Activated naive CD4-positive, alpha-beta T cell treated with anti-CD3 and anti-CD28 coated beads, Interleukin-2, amount 10 ng/mL, durations not matched to agents 7 days and 5 days (primary cell): ENCODE data around the gene ZNF148.

ENCODE experiments used
- CTCF ChIA-PET: fragments of 350-600 bp; sonication (Branson Sonifier 250); formaldehyde crosslinking; loops from one replicate; lab custom pipeline; 2021; ENCODE audit warnings: antibody characterized with exemption; lab: Charles Lee
- DNase-seq: peaks from one replicate; pipeline ENCODE4 v3.0.0-alpha.2; 2020
- H3K27ac Mint-ChIP-seq: one replicate; pipeline ENCODE4 v1.8.0; 2021; ENCODE audit warnings: mild to moderate bottlenecking, moderate library complexity, mixed read lengths
- H3K27me3 Mint-ChIP-seq: one replicate; pipeline ENCODE4 v1.8.0; 2021; ENCODE audit warnings: mild to moderate bottlenecking, mixed read lengths
- H3K36me3 Mint-ChIP-seq: one replicate; pipeline ENCODE4 v1.8.0; 2021; ENCODE audit warnings: mixed read lengths
- H3K4me1 Mint-ChIP-seq: one replicate; pipeline ENCODE4 v1.8.0; 2021; ENCODE audit warnings: mixed read lengths
- H3K4me3 Mint-ChIP-seq: one replicate; pipeline ENCODE4 v1.8.0; 2021; ENCODE audit warnings: mild to moderate bottlenecking, moderate library complexity, mixed read lengths
- H3K9me3 Mint-ChIP-seq: one replicate; pipeline ENCODE4 v1.8.0; 2021; ENCODE audit warnings: mixed read lengths

The ZNF148 gene

DNA sequence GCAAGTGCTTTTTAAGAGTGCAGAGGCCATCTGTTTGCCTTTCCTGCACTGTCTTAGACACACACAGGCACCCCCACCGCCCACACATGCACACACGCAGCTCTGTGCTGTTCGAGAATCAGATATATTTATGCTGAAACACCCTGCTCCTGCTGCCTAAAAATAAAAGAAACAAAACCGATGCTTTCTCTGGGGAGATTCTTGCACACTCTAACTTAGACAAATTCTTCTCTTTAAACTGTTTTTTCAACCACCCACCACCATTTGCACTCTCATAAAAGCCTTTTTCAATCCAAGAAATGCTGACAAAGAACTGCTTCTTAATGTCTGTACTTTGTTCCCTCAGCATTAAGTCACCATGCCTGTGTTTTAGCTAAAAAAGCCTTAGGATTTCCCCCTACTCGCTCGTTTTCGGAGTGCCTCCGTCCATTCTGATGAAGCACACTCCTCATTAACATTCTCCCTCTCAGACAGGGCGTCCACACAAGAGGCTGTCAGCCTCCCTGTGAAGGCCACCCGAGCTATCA is 188.8 kb downstream of the ZNF148 start:
- Mint-ChIP-seq H3K27me3 (peaks cover 28% of the 10 kb centered on the region), H3K27ac (no peak overlapping the region), H3K9me3 (no peaks in the 10 kb centered on the region), H3K36me3 (no peaks in the 10 kb centered on the region), H3K4me1 (no peaks in the 10 kb centered on the region), H3K4me3 (no peak overlapping the region)
- CTCF ChIA-PET: no interaction called here
- no peak for DNase-seq

DNA sequence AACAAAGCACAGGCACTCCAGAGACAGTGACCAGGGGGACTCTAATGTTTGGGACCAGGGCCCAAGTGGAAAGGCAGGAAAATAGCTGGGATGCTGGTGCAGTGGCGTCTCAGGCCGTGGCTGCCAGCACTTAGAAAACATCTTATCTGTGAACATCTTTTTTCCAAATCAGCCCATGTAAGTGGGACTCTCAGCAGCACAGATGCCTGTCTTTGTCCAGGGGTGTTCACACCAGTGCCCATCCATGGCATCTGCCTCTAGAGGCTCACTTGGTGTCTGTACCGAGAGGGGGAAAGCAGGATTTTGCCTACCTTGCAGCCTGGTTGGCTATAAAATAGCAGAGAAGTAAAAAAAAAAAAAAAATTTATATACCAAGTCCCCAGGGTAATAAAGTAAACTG is 189.3 kb downstream of the ZNF148 start:
- CTCF ChIA-PET: no interaction called here
- Mint-ChIP-seq H3K4me1 (no peaks in the 10 kb centered on the region), H3K9me3 (no peaks in the 10 kb centered on the region), H3K27me3 (peaks cover 28% of the 10 kb centered on the region), H3K4me3 (no peak overlapping the region), H3K27ac (no peak overlapping the region), H3K36me3 (no peaks in the 10 kb centered on the region)
- no peak for DNase-seq

DNA sequence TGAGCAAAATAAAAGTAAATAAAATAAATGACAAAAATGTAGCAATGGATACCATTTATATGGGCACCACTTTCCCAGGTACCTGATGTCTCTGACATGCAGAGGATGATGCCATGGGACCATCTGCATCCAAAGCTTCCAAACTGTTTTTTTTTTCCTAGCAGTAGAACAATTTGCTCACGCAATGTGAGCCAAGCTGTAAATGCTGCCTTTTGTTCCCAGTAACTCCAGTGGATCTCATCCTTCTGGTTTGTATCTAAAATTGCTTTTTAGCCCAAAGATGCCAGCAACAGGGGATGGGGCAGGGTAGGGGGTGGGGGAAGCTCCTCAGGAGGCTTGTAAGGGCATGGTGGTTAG is 195.3 kb downstream of the ZNF148 start:
- CTCF ChIA-PET: no interaction called here
- Mint-ChIP-seq H3K27me3 (no peaks in the 10 kb centered on the region), H3K4me3 (no peak overlapping the region), H3K4me1 (no peaks in the 10 kb centered on the region), H3K27ac (no peak overlapping the region), H3K9me3 (no peaks in the 10 kb centered on the region), H3K36me3 (no peaks in the 10 kb centered on the region)
- DNase-seq: no peak

DNA sequence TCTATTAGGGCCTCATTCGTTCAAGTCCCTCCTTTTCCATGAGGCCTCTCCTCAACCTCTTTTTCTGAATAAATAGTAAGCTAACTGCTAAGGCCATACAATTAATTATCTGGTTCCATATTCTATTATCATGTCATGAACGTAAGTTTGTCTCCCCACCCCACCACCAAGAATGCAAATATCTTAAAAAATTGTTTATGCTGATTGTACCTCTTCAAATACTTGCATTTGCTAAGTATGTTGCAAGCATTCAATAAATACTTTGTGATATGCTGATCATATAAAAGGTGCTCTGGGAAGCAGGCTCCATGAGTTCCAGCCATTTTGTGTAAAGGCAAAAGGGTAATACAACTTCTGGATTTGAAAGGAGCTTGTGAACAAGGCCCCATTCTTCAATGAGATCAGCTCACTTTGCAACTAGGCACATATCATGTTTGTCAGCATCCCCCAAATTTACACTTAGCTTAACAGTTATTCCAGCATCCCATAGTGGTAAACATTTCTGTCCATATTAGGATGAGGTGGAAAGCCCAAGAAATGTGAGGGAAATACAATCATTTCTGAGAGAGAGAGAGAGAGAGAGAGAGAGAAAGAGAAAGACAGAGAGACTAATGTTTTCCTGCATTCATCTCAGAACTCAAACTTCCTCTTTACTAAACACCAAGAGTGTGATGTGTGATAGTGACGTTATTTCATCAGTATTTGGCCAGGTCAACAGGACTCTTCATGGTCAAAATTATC is 195.8 kb downstream of the ZNF148 start:
- H3K27ac Mint-ChIP-seq: no peak overlapping the region
- H3K27me3 Mint-ChIP-seq: no peaks in the 10 kb centered on the region
- CTCF ChIA-PET: no interaction called here
- no peaks in the 10 kb centered on the region for H3K36me3 Mint-ChIP-seq
- no peak for DNase-seq
- H3K4me3 Mint-ChIP-seq: no peak overlapping the region
- H3K9me3 Mint-ChIP-seq: no peaks in the 10 kb centered on the region
- H3K4me1 Mint-ChIP-seq: no peaks in the 10 kb centered on the region

DNA sequence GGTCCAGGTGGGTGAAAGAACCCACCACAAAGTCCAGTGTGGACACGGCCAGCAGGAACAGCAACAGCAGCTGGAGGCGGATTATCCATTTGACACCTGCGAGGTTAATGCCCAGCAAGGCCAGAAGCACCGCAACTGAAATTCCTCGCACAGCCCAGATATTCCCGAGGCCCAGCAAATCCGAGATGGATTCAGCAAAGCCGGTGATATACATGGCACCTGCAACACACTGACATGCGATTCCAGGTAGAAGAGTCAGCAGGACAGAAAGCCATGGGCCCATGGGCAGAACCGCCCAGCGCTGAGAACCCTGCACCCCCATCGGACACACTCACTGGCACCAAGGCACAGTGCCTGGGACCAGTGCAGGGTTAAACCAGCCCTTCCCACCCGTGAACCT is 197.4 kb downstream of the ZNF148 start:
- peaks cover 3% of the 10 kb centered on the region for H3K9me3 Mint-ChIP-seq
- no peak for DNase-seq
- peaks cover 6% of the 10 kb centered on the region for H3K27me3 Mint-ChIP-seq
- no peak overlapping the region for H3K27ac Mint-ChIP-seq
- CTCF ChIA-PET: no interaction called here
- no peaks in the 10 kb centered on the region for H3K36me3 Mint-ChIP-seq
- H3K4me1 Mint-ChIP-seq: no peaks in the 10 kb centered on the region
- no peak overlapping the region for H3K4me3 Mint-ChIP-seq
